SJCRH30 (cell line): ENCODE data around the gene SLC35B2. TPM values are rescaled to one million over a fixed set of nuclear protein-coding genes. Genes with fewer than 3 reads are reported as not detected.
"Not testable (repeated sequence)": the region's sequence is repeated elsewhere in the genome, so short reads cannot be mapped to it uniquely, and the experiment has no call there.

ENCODE experiments used
- DNase-seq, 2 experiments: peaks; one replicate each; pipeline ENCODE4 v3.0.0-alpha.2; 2015 to 2020
- H3K27ac ChIP-seq: fragments of 250-450 bp; sonication (Bioruptor Pico); 2 replicates; pipeline ENCODE4 v1.5.1; 2020; ENCODE audit warnings: mild to moderate bottlenecking, moderate library complexity
- H3K27me3 ChIP-seq: fragments of 250-450 bp; sonication (Bioruptor Pico); 2 replicates; pipeline ENCODE4 v1.5.1; 2020; ENCODE audit warnings: mild to moderate bottlenecking, moderate library complexity
- H3K36me3 ChIP-seq: fragments of 250-450 bp; sonication (Bioruptor Pico); 2 replicates; pipeline ENCODE4 v1.5.1; 2020; ENCODE audit warnings: mild to moderate bottlenecking, moderate library complexity
- H3K4me1 ChIP-seq: fragments of 250-450 bp; sonication (Bioruptor Pico); 2 replicates; pipeline ENCODE4 v1.5.1; 2020; ENCODE audit warnings: mild to moderate bottlenecking, moderate library complexity
- H3K4me3 ChIP-seq: fragments of 250-450 bp; sonication (Bioruptor Pico); 2 replicates; pipeline ENCODE4 v1.5.1; 2020; ENCODE audit warnings: mild to moderate bottlenecking, moderate library complexity
- H3K9me3 ChIP-seq: fragments of 250-450 bp; sonication (Bioruptor Pico); replicated peaks from 2 replicates; pipeline ENCODE4 v1.5.1; 2020; ENCODE audit warnings: mild to moderate bottlenecking, moderate library complexity
- total RNA-seq: library from RNA; depleted of rRNA; stranded (reverse); fragments of >200 nt; shearing (Covaris generic); gene quantifications from 2 replicates; pipeline ENCODE4 v1.2.3, GENCODE V29; 2014

The SLC35B2 gene
- total RNA-seq, 1 experiment from 2014 or later: 27.8 TPM

DNA sequence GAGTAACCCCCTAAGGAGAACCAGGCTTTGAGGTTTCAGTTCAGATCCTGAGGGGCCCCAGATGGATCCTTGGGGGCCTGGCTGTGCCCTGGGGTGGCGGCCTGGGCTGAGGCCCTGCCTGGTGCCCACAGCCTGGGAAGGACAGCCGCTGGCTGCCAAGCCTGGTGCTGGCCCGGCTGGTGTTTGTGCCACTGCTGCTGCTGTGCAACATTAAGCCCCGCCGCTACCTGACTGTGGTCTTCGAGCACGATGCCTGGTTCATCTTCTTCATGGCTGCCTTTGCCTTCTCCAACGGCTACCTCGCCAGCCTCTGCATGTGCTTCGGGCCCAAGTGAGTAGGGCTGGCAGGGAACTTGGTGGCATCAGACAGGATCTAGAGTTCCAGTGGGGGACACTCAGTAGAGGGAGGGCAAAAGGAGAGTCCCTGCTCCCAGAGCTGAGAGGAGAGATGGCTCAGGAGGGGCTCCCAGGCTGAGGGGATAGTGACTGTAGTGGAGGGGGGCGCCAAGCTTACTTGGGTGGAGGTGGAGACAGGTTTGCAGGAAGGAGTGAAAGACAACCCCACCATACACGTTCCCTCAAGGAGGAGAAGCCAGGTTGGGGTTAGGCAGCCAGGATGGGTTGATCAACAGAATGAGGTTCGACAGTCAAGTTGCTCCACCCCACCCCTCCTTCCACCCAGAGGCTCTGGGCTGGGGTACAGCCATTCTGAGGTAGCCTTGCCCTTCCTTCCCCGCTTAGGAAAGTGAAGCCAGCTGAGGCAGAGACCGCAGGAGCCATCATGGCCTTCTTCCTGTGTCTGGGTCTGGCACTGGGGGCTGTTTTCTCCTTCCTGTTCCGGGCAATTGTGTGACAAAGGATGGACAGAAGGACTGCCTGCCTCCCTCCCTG, 24.4 kb downstream of the SLC35B2 start:
- no peaks in the 10 kb centered on the region for H3K27me3 ChIP-seq
- no peak overlapping the region for H3K27ac ChIP-seq
- peaks cover 6% of the 10 kb centered on the region for H3K4me1 ChIP-seq
- DNase-seq: no peak
- H3K4me3 ChIP-seq: no peak overlapping the region
- peaks cover 34% of the 10 kb centered on the region for H3K36me3 ChIP-seq
- H3K9me3 ChIP-seq: no peaks in the 10 kb centered on the region

GRCh38 chr6:44231426-44231825, 25.9 kb downstream of the SLC35B2 start:
- H3K4me1 ChIP-seq: not testable (repeated sequence)

GRCh38 chr6:44230034-44230675, 27.2 kb downstream of the SLC35B2 start:
- peaks cover 18% of the 10 kb centered on the region for H3K4me1 ChIP-seq
- H3K4me3 ChIP-seq: no peak overlapping the region
- H3K27ac ChIP-seq: no peak overlapping the region
- no peaks in the 10 kb centered on the region for H3K9me3 ChIP-seq
- H3K27me3 ChIP-seq: no peaks in the 10 kb centered on the region
- H3K36me3 ChIP-seq: peaks cover 34% of the 10 kb centered on the region
- no peak for DNase-seq

More at GRCh38 chr6:44231426-44231825, 25.9 kb downstream of the SLC35B2 start:
- not testable (repeated sequence) for H3K27ac ChIP-seq, H3K27me3 ChIP-seq, H3K4me3 ChIP-seq, H3K9me3 ChIP-seq, DNase-seq
- H3K36me3 ChIP-seq: peaks cover 34% of the 10 kb centered on the region

DNA sequence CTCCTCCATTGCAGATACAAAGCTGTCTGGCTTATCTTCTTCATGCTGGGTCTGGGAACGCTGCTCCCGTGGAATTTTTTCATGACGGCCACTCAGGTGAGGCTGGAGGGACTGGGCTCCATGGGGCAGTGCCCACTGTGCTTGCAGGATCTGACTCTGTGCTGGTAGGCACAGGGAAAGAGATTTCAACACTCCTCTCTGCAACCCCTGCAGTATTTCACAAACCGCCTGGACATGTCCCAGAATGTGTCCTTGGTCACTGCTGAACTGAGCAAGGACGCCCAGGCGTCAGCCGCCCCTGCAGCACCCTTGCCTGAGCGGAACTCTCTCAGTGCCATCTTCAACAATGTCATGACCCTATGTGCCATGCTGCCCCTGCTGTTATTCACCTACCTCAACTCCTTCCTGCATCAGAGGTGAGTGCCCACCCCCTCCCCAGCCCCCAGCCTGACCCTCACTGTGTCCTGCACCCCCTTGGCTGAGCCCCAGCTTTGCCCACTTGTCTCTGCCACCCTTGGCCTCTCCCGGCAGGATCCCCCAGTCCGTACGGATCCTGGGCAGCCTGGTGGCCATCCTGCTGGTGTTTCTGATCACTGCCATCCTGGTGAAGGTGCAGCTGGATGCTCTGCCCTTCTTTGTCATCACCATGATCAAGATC, 27.8 kb downstream of the SLC35B2 start:
- Histone ChIP-seq H3K27ac (no peak overlapping the region), H3K27me3 (no peaks in the 10 kb centered on the region), H3K9me3 (no peaks in the 10 kb centered on the region), H3K4me3 (no peak overlapping the region), H3K4me1 (peaks cover 24% of the 10 kb centered on the region), H3K36me3 (peaks cover 29% of the 10 kb centered on the region)
- no peak for DNase-seq

GRCh38 chr6:44228836-44229235, 28.5 kb downstream of the SLC35B2 start:
- DNase-seq: no peak
- H3K27ac ChIP-seq: no peak overlapping the region

DNA sequence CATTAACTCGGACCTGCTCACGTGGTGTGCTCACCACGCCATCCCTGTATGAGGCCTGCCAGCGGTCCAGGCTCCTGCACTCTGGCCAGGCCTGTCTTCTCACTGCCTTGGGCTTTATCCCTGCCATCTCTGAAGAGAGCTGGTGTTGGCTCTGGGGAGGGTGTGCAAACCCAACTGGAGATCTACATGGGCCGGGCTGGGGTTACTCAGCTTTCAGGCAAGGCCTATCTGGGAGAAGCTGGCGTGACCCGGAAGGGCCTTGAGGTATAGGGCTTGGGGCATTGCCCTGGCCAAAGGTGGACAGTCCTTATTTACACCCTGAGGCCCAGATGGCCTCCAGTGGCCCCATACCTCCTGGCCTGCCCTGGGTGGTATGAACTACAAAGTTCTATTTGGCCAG, 28.9 kb downstream of the SLC35B2 start:
- no peak for DNase-seq
- Histone ChIP-seq H3K36me3 (peaks cover 26% of the 10 kb centered on the region; the same call in 1 of the 2 replicates), H3K4me3 (no peak overlapping the region), H3K4me1 (peaks cover 26% of the 10 kb centered on the region), H3K9me3 (no peaks in the 10 kb centered on the region), H3K27ac (no peak overlapping the region), H3K27me3 (no peaks in the 10 kb centered on the region)

More at GRCh38 chr6:44228836-44229235, 28.5 kb downstream of the SLC35B2 start:
- Histone ChIP-seq H3K9me3 (no peaks in the 10 kb centered on the region), H3K27me3 (no peaks in the 10 kb centered on the region), H3K4me1 (peaks cover 26% of the 10 kb centered on the region), H3K36me3 (peaks cover 26% of the 10 kb centered on the region; the same call in 1 of the 2 replicates), H3K4me3 (no peak overlapping the region)

DNA sequence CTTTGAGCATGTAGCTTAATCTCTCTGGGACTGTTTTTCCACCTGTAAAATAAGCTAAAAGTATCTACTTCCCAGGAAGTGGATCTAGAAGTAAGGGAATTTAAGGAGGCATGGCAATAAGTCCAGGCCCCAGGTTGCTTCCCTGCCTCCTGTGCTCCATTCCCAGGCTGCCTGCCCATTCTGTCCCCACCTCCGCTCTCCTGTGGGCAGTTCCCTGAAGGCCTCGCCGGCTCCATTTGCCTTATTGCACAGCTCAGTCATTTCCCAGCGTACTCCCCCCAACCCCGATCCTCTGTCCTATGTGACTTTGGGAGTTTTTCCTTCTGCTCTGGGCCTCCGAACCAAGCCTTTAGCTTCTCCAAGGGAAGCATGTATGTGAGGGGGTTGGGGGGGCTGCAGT, 29.3 kb downstream of the SLC35B2 start:
- H3K27me3 ChIP-seq: no peaks in the 10 kb centered on the region
- H3K4me1 ChIP-seq: peaks cover 26% of the 10 kb centered on the region
- H3K27ac ChIP-seq: no peak overlapping the region
- no peak overlapping the region for H3K4me3 ChIP-seq
- no peak for DNase-seq
- peaks cover 24% of the 10 kb centered on the region; the same call in 1 of the 2 replicates for H3K36me3 ChIP-seq
- no peaks in the 10 kb centered on the region for H3K9me3 ChIP-seq

GRCh38 chr6:44227148-44227793, 30.1 kb downstream of the SLC35B2 start:
- Histone ChIP-seq H3K9me3 (no peaks in the 10 kb centered on the region), H3K4me3 (no peak overlapping the region), H3K4me1 (peaks cover 32% of the 10 kb centered on the region), H3K27me3 (no peaks in the 10 kb centered on the region), H3K36me3 (peaks cover 20% of the 10 kb centered on the region; the same call in 1 of the 2 replicates), H3K27ac (no peak overlapping the region; the same call in 1 of the 2 replicates)
- DNase-seq: peak in 1 of 2 experiments; percentile 18

DNA sequence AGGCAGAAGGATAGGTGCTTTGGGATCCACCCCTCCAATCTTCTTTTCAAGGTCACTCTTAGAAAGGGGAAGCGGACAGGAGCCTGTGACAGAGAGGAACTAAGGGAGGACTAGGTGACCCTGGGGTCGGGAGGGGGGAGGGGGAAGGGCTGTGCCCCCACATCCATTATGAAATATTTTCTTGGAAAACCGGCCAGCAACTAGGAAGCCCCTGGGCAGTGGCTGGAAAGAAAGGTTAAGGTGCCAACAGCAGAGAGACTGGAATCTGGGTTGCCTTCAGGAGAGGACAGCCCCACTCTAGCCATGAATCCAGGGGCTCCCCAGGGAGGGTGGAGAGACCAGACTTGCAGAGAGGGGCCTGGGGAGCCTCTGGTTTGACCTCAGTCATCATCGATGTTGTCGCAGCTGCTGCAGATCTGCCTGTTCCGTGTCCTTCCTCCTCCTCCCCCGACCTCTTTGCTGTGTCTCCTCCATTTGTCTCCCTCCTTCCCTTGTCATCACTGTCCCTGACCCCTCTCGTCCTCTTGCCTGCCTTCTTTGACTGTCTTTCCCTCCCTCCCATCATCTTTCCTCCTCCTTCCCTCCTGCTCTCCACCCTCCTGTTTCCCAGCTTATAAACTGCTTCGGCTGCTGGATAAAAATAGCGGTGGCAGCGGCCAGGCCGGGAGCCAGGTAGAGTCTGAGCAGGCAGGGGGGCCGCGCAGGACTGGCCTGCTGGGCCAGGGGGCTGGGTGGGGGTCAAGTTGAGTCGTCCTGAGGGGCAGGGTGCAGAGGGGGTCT, 30.8 kb downstream of the SLC35B2 start:
- no peak overlapping the region; the same call in 1 of the 2 replicates for H3K4me3 ChIP-seq
- peak overlapping the region; percentile 12; the same call in 1 of the 2 replicates for H3K27ac ChIP-seq
- no peaks in the 10 kb centered on the region for H3K27me3 ChIP-seq
- H3K4me1 ChIP-seq: peaks cover 35% of the 10 kb centered on the region
- no peaks in the 10 kb centered on the region for H3K9me3 ChIP-seq
- peak; percentile 72 for DNase-seq
- H3K36me3 ChIP-seq: peaks cover 16% of the 10 kb centered on the region; the same call in 1 of the 2 replicates

DNA sequence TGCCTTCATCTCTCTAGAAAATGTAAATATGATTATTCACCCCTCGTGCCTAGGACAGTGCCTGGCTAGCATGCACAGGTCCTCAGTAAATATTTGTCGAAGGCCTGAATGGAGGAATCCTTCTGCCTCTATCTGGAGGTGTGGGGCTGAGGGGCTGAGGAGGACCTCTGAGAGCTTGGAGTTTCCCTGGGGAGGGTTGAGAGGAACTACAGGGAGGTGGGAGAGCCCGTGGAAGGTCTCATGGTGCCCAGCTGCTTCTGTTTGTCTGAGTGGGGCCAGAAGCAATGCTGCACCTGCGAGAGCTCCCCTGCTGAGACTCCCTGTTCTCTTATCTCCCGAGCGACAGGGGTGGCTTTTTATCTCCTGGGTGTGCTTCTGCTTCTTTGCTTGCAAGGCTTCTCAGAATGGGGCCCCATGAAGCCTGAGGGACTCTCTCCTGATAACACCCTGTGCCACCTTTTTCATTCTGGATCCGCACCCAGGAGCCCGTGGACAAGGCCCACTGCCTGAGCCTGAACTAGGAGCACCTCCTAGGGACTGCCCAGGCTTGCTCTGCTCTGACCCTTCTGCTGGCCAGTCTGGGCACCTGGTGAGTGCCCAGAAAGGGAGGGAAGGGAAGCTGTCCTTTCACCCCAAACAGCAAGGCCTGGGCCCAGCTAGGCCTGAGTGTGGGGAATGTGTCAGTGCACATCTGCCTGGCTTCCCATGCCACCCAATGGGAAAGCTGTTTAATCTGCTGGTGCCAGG, 31.6 kb downstream of the SLC35B2 start:
- Histone ChIP-seq H3K4me1 (peaks cover 41% of the 10 kb centered on the region), H3K9me3 (no peaks in the 10 kb centered on the region)

DNA sequence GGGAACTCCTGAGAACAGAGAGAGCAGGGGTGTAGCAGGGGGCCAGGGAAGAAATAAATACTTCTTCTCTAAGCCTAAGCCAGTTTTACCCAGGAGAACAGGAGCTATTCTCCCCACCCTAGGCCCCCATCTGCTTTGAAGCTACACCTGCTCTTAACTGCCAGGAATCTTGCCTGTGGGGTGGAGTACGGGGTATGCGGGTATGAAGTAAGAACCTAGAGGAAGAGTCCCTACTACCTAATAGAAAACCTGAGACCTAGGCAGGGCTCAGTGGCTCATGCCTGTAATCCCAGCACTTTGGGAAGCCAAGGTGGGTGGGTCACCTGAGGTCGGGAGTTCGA, 32.4 kb downstream of the SLC35B2 start:
- DNase-seq: no peak
- Histone ChIP-seq H3K27ac (no peak overlapping the region), H3K36me3 (peaks cover 10% of the 10 kb centered on the region; the same call in 1 of the 2 replicates), H3K9me3 (no peaks in the 10 kb centered on the region), H3K4me3 (no peak overlapping the region; the same call in 1 of the 2 replicates), H3K27me3 (no peaks in the 10 kb centered on the region), H3K4me1 (peaks cover 41% of the 10 kb centered on the region)

More for the DNA sequence above, 31.6 kb downstream of the SLC35B2 start:
- Histone ChIP-seq H3K27ac (peak overlapping the region; percentile 12; the same call in 1 of the 2 replicates), H3K4me3 (no peak overlapping the region; the same call in 1 of the 2 replicates), H3K36me3 (peaks cover 12% of the 10 kb centered on the region; the same call in 1 of the 2 replicates), H3K27me3 (no peaks in the 10 kb centered on the region)
- peak in 1 of 2 experiments; percentile 54 for DNase-seq

DNA sequence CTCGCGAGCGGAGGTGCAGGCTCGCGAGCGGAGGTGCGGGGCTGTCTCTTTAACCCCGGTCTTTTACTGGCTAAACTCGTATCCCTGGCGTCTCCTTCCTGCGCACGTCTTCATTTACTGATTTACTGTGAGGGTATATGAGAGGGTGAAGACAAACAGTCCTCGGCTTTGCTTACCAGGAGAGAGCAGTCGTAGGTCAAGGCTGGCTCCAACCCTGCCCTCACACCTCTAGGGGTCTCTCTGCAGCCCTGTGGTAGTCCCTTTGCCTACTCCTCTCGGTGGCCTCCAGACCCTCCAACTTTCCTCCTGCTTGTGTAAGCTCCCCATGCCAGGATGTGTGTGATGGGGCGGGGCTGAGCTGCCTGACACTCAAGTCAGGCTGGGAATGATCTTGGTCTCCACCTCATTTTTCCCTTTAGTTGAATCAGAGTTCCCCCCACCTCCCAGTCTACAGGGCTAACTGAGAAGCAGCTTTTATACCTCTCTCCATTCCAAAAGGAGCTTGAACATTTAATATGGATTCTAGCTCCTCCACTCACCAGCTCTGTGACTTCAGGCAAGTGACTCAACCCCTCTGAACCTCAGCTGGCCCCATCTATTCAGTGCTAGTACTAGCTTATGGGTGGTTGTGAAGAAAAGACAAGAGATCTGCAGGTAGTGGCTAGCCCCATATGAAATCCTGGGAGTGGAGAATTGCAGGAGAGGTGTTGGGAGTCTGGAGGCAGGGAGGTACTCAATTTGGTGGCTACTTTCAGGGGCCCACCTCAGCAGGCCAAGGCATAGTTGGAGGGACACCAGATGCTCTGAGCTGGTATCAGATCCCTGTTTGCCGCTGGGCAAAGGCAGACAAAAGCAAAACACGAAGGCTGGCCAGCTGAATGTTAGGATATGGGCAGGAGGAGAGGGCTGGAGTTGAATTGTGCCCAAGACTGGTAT, 33.0 kb downstream of the SLC35B2 start:
- DNase-seq: peak in 1 of 2 experiments; percentile 49
- Histone ChIP-seq H3K9me3 (no peaks in the 10 kb centered on the region), H3K27me3 (no peaks in the 10 kb centered on the region), H3K27ac (no peak overlapping the region; the same call in 1 of the 2 replicates), H3K4me1 (peaks cover 41% of the 10 kb centered on the region), H3K36me3 (peaks cover 7% of the 10 kb centered on the region; the same call in 1 of the 2 replicates), H3K4me3 (peak overlapping the region; percentile 80)
